Hematopoietic multipotent progenitor cell treated with erythropoietin and hydrocortisone succinate and interleukin-3 and kit ligand, for 15 days (in vitro differentiated cells): ENCODE results near the gene CAPZA2.

Source experiments
- DNase-seq: peaks from one replicate; pipeline ENCODE4 v3.0.0-alpha.2; 2015; ENCODE audit warnings: low spot score

Gene CAPZA2

DNA sequence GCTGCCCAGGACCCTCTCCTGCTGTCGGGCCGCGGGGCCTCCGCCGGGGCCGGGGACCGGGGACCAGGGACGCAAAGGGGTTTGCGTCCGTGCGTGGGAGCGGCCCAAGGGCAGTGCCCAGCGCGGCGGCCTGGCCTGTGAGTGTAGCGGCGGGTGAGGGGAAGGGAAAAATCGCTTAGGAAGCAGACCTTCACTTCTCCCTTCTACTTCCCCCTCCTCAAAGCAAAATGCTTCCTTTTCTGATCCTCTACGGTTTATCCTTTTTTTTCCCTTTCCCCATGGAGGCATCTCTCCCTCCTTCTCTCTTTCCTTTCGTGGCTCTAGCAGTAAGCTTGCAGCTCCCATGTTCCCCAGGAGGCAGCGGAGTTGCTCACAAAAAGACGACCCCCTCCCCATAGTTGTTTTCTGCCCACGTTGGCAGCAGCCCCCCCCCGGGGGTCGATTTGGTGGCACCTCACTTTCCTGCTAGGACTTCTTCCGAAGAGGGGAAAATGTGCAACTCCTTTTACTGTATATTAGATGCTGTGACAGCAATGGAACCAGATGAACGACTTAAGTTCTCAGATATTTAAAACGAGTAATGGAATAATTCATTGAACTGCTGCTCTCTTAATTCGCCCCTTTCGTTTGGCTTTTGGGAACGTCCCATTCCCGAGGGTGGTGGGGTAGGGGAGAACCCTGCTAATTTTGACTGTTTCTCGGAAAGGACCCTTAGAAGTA is 724 bp downstream of the CAPZA2 start:
- DNase-seq: peak; percentile 34

DNA sequence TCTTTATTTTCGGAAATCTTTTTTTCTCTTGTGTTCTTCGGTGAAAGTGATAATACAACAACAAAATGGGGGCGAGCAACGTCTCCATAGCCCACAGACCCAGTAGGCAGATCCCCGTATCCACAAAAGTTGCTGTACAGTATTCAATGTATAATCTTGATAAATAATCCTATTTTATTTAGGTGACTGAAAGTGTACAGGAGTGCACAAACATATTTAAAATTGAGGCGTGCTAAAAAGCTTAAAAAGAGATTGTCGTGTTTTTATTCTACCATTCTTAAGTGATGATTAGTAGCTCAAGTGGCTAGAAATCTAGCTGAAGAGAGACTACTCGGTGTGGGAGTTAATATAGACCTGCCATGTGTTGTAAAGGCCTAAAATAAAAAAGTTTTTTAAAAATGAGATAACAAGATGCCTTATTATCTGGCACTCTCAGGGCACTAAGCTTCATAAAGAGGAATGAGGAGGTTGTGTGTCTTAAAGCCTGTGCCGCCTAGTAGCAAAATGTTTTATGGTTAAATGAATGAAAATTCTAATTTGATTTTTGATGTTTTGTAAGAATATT is 1.6 kb downstream of the CAPZA2 start:
- peak; percentile 65 for DNase-seq

GRCh38 chr7:116871061-116871700 is 8.8 kb downstream of the CAPZA2 start:
- no peak for DNase-seq

- DNase-seq: no peak
These were observed 9.6 kb downstream of the CAPZA2 start for GRCh38 chr7:116872026-116872425.

DNA sequence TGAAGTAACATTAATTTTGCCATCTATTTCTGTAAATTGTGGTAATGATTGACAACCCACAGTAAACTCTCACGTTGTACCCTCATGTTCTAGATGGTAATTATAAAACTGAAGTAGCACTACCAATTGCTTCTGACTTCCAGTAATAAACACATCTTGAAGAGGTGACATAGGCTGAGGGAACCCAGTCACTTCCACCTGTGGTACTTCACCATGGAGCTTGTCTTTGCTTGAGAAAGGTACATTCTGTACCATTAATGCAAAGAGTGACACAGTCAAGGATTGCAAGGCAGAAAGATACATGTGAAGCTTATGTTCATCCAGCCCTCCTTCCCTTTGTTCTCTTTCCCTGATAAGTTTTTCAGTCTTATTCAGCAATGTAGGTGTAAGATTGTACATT is 11.2 kb downstream of the CAPZA2 start:
- no peak for DNase-seq

- DNase-seq: peak; percentile 91
These were observed 14.5 kb downstream of the CAPZA2 start for GRCh38 chr7:116876664-116877442.

GRCh38 chr7:116877443-116878217 is 15.2 kb downstream of the CAPZA2 start:
- DNase-seq: no peak

- DNase-seq: no peak
These were observed 22.3 kb downstream of the CAPZA2 start for GRCh38 chr7:116884691-116885090.

GRCh38 chr7:116885724-116886123 is 23.3 kb downstream of the CAPZA2 start:
- no peak for DNase-seq

DNA sequence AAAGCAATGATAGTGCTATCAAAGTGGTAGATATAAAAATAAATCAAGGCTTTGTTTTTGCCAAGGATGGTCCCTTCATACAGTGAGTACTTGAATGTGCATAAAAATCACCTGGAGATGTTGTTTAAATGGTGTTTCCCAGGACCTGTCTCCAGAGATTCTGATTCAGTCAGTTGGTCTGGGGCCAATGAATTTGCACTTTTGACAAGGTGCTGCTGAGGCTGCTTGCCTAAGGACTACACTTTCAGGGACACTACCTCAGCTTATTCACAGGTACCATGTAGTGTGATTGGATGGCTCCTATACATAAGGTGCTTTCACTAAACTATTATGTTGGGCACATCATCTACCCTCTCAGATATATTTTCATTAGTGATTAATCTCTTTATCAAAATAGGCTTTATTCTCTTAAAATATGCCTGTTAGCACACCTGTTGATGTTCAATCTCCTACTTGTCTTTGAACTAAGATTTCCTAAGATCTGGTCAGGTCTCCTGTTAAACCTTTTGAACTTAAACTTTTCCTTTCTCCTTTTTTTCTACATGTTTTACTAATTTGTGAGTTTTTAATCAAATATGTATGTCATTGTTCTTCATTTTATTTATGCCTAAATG is 24.3 kb downstream of the CAPZA2 start:
- DNase-seq: peak; percentile 44

DNA sequence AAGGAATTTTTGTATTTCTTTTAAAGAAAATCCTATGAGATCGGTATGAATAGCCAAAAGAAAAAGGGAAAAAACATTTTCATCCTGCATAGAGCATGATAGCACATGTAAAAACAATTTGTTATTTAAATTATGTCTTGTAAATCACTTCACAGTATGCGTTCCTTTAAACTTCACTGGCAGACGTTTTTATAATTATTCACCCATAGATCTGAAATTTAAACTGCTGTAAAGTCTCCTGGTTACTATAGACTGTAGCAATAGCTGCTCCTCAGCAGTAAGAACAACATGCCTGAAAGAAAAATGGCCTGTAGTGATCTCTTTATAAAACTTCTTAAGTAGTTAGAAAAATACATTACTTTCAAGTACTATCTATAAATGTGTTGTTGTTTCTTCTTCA is 26.5 kb downstream of the CAPZA2 start:
- no peak for DNase-seq

- no peak for DNase-seq
These were observed 33.5 kb downstream of the CAPZA2 start for GRCh38 chr7:116895849-116896248.

- no peak for DNase-seq
These were observed 35.3 kb downstream of the CAPZA2 start for GRCh38 chr7:116897661-116898060.

- no peak for DNase-seq
These were observed 36.9 kb downstream of the CAPZA2 start for GRCh38 chr7:116899308-116899707.

GRCh38 chr7:116901143-116901542 is 38.8 kb downstream of the CAPZA2 start:
- DNase-seq: no peak

GRCh38 chr7:116902867-116903266 is 40.5 kb downstream of the CAPZA2 start:
- DNase-seq: no peak

DNA sequence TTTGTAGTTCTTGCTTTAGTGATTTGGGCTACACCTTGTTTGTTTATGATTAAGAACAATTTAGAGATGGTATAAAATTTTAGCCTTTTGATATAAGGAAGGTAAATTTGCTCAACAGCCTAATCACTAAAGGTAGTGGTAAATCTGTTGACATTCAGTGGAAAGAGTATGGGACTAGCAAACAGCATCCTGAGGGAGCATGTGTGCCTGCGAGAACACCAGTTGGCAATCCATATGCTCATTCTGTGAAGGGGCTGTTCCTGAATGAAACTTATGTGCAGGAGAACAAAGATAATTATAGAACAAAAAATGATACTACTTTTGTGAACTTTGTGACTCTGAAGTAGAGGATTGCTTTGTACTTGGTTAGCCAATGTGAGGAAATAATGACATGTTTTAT is 44.0 kb downstream of the CAPZA2 start:
- DNase-seq: no peak

- no peak for DNase-seq
These were observed 48.0 kb downstream of the CAPZA2 start for GRCh38 chr7:116910383-116910782.

DNA sequence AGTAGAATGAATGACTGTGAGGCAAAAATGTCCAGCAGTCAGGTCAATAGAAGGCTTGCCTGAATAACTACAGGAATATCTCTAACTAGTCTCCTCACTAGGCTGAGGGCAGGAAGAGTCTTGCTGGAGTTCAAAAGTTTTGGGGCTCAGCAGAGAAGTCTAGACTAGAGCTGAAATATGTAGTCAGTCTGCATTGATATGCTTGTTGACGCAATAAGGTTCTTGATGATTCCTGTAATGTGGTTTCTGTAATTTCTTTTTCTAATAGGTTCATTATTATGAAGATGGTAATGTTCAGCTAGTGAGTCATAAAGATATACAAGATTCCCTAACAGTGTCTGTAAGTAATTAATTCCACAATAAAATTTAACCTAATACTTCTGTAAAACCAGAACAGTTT is 49.4 kb downstream of the CAPZA2 start:
- DNase-seq: no peak

DNA sequence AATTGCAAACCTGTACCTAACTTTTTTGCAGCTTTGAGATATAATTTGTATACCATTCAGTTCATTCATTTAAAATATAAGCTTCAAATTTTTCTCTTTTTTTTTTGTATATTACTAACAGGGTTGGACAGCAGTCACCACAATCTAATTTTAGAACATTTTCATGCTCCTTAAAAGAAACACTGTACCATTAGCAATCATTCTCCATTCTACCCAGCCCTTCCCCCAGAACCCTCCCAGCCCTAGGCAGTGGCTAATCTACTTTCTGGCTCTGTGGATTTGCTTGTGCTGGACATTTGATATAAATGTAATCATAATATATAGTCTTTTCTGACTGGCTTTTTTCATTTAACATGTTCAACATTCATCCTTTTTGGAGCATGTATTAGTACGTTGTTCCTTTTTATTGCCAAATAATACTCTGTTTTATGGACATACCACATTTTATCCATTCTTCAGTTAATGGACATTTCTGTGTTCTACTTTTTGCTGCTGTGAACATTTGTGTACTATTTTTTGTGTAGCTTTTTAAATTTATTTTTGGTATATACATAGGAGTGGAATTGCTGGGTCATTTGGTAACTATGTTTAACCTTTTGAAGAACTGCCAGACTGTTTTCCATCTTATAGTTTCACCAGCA is 50.0 kb downstream of the CAPZA2 start:
- no peak for DNase-seq

DNA sequence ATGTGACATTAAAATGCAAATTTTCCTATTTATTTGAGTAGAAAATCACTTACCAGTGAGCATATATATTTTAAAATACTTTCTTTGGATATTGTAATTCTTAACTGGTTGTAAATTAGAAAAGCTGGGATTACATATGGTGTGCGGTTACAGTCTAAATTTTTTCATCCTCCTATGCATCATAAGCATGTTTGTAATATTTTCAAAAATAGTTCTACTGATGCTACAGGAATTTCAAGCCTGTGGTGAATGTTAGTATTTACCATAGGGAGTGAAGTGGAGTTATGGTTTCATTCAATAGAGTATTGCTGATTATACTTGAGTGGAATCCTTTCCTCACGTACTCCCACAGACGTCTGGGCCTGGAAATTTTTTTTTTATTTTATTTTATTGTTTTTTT is 56.3 kb downstream of the CAPZA2 start:
- no peak for DNase-seq
